T-helper 1 cell treated with Interleukin-12 subunit alpha and Interleukin-12 subunit beta and Interleukin-4 antibody, amounts not matched to agents 30 ng/mL and 1 ng/mL, for 36 hours (primary cell): ENCODE data around the gene ZNRF2. TPM values are rescaled to one million over a fixed set of nuclear protein-coding genes. Genes with fewer than 3 reads are reported as not detected.
"Not testable (repeated sequence)": the region's sequence is repeated elsewhere in the genome, so short reads cannot be mapped to it uniquely, and the experiment has no call there.

Experiments
- intact Hi-C: fragments of 100-400 bp; cut with micrococcal nuclease; formaldehyde crosslinking; loops from one replicate; pipeline ENCODE4 v1.15.1; 2024
- total RNA-seq: library from RNA; stranded (reverse); gene quantifications from 2 replicates; pipeline ENCODE4 v1.2.3, GENCODE V29; 2022

ZNRF2 gene
- total RNA-seq, 1 donor from 2014 or later, result 15.6 TPM

- intact Hi-C loops, result loop anchor here (1.0 to 10.0 kb wide), 5 partner anchors 23 to 601 kb away; no protein-coding TSS in a partner anchor
Observed at GRCh38 chr7:30285536-30286284, 1.3 kb downstream of the ZNRF2 start.

- intact Hi-C loops, result loop anchor here (1.0 to 10.0 kb wide), 3 partner anchors 36 to 602 kb away; no protein-coding TSS in a partner anchor
Observed at GRCh38 chr7:30286749-30287148, 2.4 kb downstream of the ZNRF2 start.

- intact Hi-C loops, result loop anchor here (10.0 kb wide), 1 partner anchor 603 kb away; no protein-coding TSS in a partner anchor
Observed at GRCh38 chr7:30287625-30288024, 3.2 kb downstream of the ZNRF2 start.

- intact Hi-C loops, result loop anchor here (10.0 kb wide), 1 partner anchor 605 kb away; no protein-coding TSS in a partner anchor
Observed at GRCh38 chr7:30289634-30290033, 5.2 kb downstream of the ZNRF2 start.

GRCh38 chr7:30290317-30290716, 5.9 kb downstream of the ZNRF2 start:
- intact Hi-C loops, result not testable (repeated sequence)

GRCh38 chr7:30292416-30293038, 8.1 kb downstream of the ZNRF2 start:
- intact Hi-C loops, result not testable (repeated sequence)

- intact Hi-C loops, result not testable (repeated sequence)
Observed at GRCh38 chr7:30296304-30296703, 11.9 kb downstream of the ZNRF2 start.

- intact Hi-C loops, result not testable (repeated sequence)
Observed at GRCh38 chr7:30297499-30297898, 13.1 kb downstream of the ZNRF2 start.

GRCh38 chr7:30298409-30298808, 14.0 kb downstream of the ZNRF2 start:
- intact Hi-C loops, result not testable (repeated sequence)

GRCh38 chr7:30301751-30302150, 17.4 kb downstream of the ZNRF2 start:
- intact Hi-C loops, result no loop called here

GRCh38 chr7:30302656-30303311, 18.4 kb downstream of the ZNRF2 start:
- intact Hi-C loops, result no loop called here

- intact Hi-C loops, result no loop called here
Observed at GRCh38 chr7:30303312-30304039, 19.1 kb downstream of the ZNRF2 start.

- intact Hi-C loops, result no loop called here
Observed at GRCh38 chr7:30304177-30304884, 19.9 kb downstream of the ZNRF2 start.

- intact Hi-C loops, result no loop called here
Observed at GRCh38 chr7:30306976-30307375, 22.6 kb downstream of the ZNRF2 start.

GRCh38 chr7:30308389-30308788, 24.0 kb downstream of the ZNRF2 start:
- intact Hi-C loops, result loop anchor here (2.0 kb wide), 3 partner anchors 14 to 24 kb away; partner anchors contain the start of gene ZNRF2

- intact Hi-C loops, result loop anchor here (2.0 kb wide), 3 partner anchors 13 to 25 kb away; partner anchors contain the start of gene ZNRF2
Observed at GRCh38 chr7:30309302-30309701, 24.9 kb downstream of the ZNRF2 start.

GRCh38 chr7:30309842-30310435, 25.5 kb downstream of the ZNRF2 start:
- intact Hi-C loops, result loop anchor here (2.0 kb wide), 3 partner anchors 13 to 25 kb away; partner anchors contain the start of gene ZNRF2

GRCh38 chr7:30310674-30311362, 26.4 kb downstream of the ZNRF2 start:
- intact Hi-C loops, result no loop called here

- intact Hi-C loops, result no loop called here
Observed at GRCh38 chr7:30312178-30312577, 27.8 kb downstream of the ZNRF2 start.
